Lower leg skin (tissue), 3 donors: ENCODE results near the gene ITSN1.

Experiments used
- CTCF ChIP-seq, 3 donors: fragments of 450-650 bp; IDR thresholded peaks; one replicate each; pipeline ENCODE4 v1.5.1; 2016; ENCODE audit warnings: antibody characterized with exemption in 3 of 3, mild to moderate bottlenecking in 3 of 3, moderate library complexity in 2 of 3
- POLR2A ChIP-seq, 2 donors: fragments of 450-650 bp; IDR thresholded peaks; one replicate each; pipeline ENCODE4 v1.6.1; 2016 to 2017; ENCODE audit warnings: antibody characterized with exemption in 2 of 2, mild to moderate bottlenecking in 1 of 2, moderate library complexity in 1 of 2

GRCh38 chr21:33729641-33730040 lies 87.3 kb downstream of the ITSN1 start:
- TF ChIP-seq CTCF (IDR thresholded peaks at IDR 0.05) (no peak), POLR2A (IDR thresholded peaks at IDR 0.05) (no peak)
